ENCODE data around the gene PHACTR1. TPM values are rescaled to one million over a fixed set of nuclear protein-coding genes. Genes with fewer than 3 reads are reported as not detected.

Gene PHACTR1
- polyA plus RNA-seq, 1 of the 3 experiments (the other 2 are of a cell fraction), result 0.12 TPM

DNA sequence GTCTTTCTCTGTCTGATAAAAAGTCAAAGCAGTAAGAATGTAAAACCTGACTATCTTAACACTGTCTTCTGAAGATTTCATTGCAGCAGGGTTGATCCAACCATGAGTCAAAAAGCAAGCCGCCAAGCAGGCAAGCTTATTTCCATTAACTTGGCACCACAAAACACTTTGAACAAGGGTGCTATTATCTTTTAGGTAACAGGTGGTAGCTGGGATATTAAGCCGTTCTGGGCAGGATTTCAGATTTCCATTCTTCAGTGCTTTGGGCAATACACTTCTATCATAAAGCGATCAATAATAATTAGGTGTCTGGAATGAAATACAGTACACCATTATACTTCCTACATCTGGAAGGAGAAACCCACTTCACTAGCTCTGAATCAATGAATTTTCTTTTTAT is 429.9 kb downstream of the PHACTR1 start (continued):
- TF ChIP-seq ZBTB33 (IDR thresholded peaks at IDR 0.05; ENCODE audit: borderline replicate concordance, low read depth) (no peak), CHD2 (IDR thresholded peaks at IDR 0.05; ENCODE audit: low read length, partially characterized antibody) (no peak)
- TF ChIP-seq, protein P1, sequence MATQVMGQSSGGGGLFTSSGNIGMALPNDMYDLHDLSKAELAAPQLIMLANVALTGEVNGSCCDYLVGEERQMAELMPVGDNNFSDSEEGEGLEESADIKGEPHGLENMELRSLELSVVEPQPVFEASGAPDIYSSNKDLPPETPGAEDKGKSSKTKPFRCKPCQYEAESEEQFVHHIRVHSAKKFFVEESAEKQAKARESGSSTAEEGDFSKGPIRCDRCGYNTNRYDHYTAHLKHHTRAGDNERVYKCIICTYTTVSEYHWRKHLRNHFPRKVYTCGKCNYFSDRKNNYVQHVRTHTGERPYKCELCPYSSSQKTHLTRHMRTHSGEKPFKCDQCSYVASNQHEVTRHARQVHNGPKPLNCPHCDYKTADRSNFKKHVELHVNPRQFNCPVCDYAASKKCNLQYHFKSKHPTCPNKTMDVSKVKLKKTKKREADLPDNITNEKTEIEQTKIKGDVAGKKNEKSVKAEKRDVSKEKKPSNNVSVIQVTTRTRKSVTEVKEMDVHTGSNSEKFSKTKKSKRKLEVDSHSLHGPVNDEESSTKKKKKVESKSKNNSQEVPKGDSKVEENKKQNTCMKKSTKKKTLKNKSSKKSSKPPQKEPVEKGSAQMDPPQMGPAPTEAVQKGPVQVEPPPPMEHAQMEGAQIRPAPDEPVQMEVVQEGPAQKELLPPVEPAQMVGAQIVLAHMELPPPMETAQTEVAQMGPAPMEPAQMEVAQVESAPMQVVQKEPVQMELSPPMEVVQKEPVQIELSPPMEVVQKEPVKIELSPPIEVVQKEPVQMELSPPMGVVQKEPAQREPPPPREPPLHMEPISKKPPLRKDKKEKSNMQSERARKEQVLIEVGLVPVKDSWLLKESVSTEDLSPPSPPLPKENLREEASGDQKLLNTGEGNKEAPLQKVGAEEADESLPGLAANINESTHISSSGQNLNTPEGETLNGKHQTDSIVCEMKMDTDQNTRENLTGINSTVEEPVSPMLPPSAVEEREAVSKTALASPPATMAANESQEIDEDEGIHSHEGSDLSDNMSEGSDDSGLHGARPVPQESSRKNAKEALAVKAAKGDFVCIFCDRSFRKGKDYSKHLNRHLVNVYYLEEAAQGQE (IDR thresholded peaks at IDR 0.05; ENCODE audit: low read depth, low read length), result no peak

- no peak for DNase-seq
- Histone ChIP-seq H2AFZ (ENCODE audit: low read depth) (no peak overlapping the region), H3F3A (replicated peaks; ENCODE audit: insufficient read depth) (no peaks in the 10 kb centered on the region), H3K4me3 (ENCODE audit: low read depth in 2 of 2, low read length in 1 of 2) (no peak overlapping the region), H3K9me3 (no peaks in the 10 kb centered on the region), H4K20me1 (ENCODE audit: insufficient read depth) (no peaks in the 10 kb centered on the region), H3K4me1 (ENCODE audit: control insufficient read depth in 1 of 2, insufficient read depth in 2 of 2, low read depth in 1 of 2, low read length in 1 of 2) (no peaks in the 10 kb centered on the region; a peak in 1 of 4 replicates), H3K4me2 (no peak overlapping the region), H3K9ac (no peak overlapping the region), H3K27ac (ENCODE audit: low read depth in 2 of 2, low read length in 1 of 2) (no peak overlapping the region), H3K9me2 (no peaks in the 10 kb centered on the region), H3K79me2 (ENCODE audit: insufficient read depth) (no peaks in the 10 kb centered on the region), H3K27me3 (ENCODE audit: insufficient read depth) (no peaks in the 10 kb centered on the region), H3K36me3 (replicated peaks in 1 of 2; ENCODE audit: control insufficient read depth in 1 of 2, insufficient read depth in 2 of 2, low read length in 1 of 2) (no peaks in the 10 kb centered on the region)
- POLR2A ChIA-PET, result no interaction called here
- WGBS (ENCODE audit: low lambda C conversion rate), result 52% methylated on average over 1 of the region's 1 CpG
- TF ChIP-seq FOXM1 (IDR thresholded peaks at IDR 0.05; ENCODE audit: low read depth) (no peak), RCOR1 (IDR thresholded peaks at IDR 0.05; ENCODE audit: low read length) (no peak), MXI1 (IDR thresholded peaks at IDR 0.05; ENCODE audit: low read depth, low read length) (no peak), EZH2phosphoT487 (IDR thresholded peaks at IDR 0.05; ENCODE audit: borderline replicate concordance, low read depth) (no peak), RAD21 (IDR thresholded peaks at IDR 0.05; ENCODE audit: low read length) (no peak), IRF3 (IDR thresholded peaks at IDR 0.05; ENCODE audit: low read depth, low read length) (no peak), CHD2 (IDR thresholded peaks at IDR 0.05; ENCODE audit: low read length, partially characterized antibody) (no peak), SMC3 (IDR thresholded peaks at IDR 0.05; ENCODE audit: low read depth, low read length) (no peak), FOXJ3 (CRISPR knock-in tag; IDR thresholded peaks at IDR 0.05) (no peak), FOSL2 (IDR thresholded peaks at IDR 0.05; ENCODE audit: borderline replicate concordance, low read depth) (no peak), TEAD4 (IDR thresholded peaks at IDR 0.05; ENCODE audit: borderline replicate concordance, insufficient read depth) (no peak), GATA2 (CRISPR knock-in tag; IDR thresholded peaks at IDR 0.05) (no peak), GABPA (IDR thresholded peaks at IDR 0.05; ENCODE audit: low read depth) (no peak), JUND (IDR thresholded peaks at IDR 0.05) (no peak)
- TF ChIP-seq, protein P2, sequence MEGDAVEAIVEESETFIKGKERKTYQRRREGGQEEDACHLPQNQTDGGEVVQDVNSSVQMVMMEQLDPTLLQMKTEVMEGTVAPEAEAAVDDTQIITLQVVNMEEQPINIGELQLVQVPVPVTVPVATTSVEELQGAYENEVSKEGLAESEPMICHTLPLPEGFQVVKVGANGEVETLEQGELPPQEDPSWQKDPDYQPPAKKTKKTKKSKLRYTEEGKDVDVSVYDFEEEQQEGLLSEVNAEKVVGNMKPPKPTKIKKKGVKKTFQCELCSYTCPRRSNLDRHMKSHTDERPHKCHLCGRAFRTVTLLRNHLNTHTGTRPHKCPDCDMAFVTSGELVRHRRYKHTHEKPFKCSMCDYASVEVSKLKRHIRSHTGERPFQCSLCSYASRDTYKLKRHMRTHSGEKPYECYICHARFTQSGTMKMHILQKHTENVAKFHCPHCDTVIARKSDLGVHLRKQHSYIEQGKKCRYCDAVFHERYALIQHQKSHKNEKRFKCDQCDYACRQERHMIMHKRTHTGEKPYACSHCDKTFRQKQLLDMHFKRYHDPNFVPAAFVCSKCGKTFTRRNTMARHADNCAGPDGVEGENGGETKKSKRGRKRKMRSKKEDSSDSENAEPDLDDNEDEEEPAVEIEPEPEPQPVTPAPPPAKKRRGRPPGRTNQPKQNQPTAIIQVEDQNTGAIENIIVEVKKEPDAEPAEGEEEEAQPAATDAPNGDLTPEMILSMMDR (IDR thresholded peaks at IDR 0.05), result no peak
- CTCF ChIA-PET, result no interaction called here
These were observed 430.8 kb downstream of the PHACTR1 start for GRCh38 chr6:13147376-13147775.

All from SK-N-SH (cell line).